HPDE6-E6E7 (cell line): ENCODE results near the gene WDR90.

Experiments
- DNase-seq: peaks from one replicate; pipeline ENCODE4 v3.0.0; 2011; ENCODE audit warnings: missing footprints; ENCODE audit errors: extremely low spot score

The WDR90 gene

DNA sequence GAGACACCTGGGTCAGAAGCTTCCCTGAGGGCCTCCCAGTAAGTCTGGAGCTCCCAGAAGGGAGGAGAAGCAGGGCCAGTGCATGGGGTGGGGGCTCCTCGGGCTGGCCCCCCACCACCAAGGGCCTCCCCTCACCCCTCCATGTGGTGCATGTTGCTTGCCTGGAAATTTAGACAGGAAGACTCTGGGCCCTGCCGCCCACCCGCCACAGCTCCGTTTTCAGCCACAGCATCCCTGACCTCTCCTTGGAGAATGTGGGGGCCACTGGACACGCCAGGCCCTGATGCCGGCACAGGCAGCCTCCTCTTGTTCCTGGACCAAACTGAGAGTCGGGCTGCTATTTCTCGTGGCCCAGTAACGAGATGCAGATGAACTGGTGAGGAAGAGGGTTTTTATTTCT lies 10.3 kb upstream of the WDR90 start:
- DNase-seq: no peak

DNA sequence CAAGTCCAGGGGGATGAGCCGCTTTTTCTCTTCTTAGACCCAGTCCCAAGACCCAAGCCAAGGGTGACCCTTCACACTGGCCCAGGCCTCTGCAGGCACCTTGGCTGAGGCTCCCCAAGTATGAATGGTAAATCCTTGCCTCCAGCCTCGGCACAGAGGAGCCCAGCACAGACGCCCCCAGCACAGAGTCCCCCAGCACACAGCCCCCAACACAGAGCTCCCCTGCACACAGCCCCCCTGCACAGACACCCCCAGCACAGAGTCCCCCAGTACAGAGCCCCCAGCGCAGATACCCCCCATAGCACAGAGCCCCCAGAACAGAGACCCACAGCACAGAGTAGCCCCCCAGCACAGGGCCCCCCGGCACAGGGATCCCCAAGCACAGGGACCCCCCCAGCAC lies 8.6 kb upstream of the WDR90 start:
- no peak for DNase-seq

DNA sequence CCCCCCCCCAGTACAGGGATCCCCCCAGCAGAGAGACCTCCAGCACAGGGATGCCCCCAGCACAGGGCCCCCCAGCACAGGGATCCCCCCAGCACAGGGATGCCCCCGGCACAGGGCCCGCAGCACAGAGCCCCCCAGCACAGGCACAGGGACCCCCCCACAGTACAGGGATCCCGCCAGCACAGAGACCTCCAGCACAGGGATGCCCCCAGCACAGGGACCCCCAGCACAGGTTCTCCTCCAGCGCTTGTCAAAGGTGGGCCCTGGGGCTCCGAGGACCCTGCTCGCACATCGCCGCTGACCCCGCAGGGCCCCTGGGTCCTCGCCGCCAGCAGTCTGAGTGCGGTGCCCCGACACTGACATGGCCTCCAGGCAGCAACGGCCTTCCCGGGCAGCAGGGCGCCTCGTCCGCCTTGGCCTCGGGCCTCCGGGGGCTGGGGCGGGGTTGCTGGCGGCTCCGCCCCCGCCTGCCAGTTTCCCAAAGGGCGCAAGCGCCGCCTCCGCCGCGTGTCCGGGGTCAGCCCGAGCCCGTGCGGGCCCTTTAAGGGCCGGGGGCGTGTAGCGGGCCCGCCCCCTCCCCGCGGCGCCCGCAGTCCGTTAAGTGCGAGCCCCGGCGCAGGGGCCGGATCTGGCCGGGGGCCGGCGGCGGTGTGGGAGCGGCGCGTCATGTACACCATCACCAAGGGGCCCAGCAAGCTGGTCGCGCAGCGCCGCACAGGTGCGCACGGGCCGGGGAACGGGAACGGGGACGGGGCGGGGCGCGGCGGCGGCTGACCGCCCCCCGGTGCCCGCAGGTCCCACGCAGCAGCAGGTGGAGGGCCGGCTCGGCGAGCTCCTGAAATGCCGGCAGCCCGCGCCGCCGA lies 7.6 kb upstream of the WDR90 start, which contains the start of gene MCRIP2:
TSS of gene MCRIP2 (plus strand) at position 503 of the 863 bp plus-strand sequence. CDS start at position 667, 164 bp downstream.
- DNase-seq: peak; percentile 52

DNA sequence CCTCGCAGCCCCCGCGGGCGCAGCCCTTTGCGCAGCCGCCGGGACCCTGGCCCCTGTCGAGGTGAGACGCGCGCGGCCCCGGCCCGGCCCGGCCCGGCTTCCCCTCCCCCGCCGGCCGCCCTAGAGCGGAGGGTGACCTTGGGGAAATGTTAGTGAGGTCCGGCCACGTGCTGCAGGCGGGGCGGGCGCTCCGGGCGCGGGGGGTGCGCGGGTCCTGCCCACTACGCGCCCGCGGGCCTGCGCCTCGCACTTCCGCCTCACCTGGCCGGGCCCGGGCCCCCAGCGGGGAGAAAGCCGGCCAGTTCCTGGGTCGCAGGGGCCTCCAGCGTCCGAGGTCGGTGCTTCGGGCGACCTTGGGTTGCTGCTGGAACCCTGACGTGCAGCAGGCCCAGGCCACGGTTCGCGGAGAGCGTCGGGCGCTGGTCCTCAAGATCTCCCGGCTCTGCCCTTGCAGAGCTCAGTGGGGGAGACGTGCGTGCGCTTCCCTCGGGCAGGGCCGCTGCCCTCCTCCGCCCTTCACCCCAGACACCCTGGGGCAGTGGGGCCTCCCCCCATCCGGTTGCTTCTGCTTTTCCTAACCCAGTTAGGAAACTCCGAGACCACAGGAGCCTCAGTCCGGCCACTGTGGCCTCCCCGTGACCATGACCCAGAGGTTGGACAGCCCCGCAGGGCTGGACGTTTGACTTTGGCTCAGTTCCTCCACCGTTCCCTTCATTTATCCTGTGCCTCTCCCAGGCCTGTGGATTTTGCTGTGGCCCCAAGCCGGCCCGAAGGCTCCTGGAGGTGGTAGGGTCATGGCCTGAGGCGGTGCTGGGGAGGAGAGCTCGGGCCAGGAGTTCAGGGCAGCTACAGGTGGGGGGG lies 6.7 kb upstream of the WDR90 start:
- no peak for DNase-seq

DNA sequence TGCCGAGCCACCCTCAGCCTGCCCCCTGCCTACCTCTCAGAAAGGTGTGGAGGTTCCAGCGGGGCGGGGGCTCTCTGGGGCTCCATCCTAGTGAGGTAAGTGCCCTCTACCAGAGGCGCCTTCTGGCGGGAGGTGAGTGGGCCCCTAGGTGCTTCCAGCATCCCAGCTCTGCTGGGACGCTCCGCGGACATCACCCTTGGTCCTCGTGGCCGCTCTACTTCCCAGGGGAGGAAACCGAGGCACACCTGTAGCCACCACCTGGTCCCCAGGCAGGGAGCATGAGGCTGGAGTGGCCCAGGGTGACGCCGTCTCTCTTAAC lies 6.2 kb upstream of the WDR90 start:
- DNase-seq: no peak

DNA sequence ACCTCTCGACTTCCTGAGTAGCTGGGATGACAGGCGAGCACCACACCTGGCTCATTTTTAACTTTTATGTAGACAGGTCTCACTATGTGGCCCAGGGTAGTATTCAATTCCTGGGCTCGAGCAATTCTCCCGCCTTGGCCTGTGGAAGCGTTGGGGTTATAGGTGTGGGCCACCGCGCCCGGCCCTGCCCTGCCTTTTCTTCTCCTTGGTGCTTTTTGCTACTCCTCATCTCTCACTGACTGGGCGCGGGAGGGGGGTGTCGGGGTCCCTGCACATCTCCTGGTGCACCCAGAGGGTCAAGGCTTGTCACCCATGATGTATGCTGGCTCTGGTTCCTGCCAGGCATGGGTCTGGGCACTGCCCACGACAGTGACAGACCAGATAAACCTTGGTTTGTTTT lies 4.6 kb upstream of the WDR90 start:
- no peak for DNase-seq

DNA sequence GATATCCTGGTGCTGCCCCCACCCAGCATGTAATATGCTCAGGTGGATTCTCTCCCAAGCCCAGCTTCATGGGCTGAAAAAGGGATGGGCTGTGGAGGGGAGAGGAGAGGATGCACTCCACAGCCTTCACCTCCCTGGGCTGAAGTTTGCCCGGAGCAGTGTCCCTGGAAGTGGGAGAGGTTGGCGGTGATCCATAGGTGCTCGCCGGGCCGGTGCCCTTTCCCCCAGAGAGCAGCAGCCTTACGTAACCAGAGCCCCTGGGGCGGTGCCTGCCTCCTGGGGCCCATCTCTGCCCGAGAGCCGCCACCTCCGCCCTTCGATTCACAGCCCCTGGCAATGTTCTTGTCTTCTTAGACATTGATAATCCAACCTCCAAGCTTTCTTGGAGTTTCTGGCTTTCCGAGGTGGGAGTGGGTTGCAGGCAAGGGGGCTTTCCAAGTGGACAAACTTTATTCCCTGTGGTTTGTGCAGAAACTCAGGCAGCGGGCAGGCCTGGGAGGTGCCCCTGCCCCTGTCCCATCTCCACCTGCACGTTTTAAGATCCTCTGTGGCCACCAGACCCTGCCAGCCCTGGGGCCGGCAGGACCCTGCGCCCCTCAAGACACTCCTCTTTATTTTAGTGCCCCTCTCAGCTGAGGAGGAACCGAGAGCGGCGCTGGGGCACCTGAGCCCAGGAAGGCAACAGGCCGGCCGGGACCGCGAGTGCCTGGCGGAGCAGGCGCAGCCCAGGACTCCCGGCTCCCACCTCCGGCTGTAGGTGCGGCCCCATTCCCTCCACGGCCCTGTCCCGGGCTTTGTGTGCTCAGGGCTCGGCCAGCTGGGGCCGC lies 3.1 kb upstream of the WDR90 start:
- no peak for DNase-seq

DNA sequence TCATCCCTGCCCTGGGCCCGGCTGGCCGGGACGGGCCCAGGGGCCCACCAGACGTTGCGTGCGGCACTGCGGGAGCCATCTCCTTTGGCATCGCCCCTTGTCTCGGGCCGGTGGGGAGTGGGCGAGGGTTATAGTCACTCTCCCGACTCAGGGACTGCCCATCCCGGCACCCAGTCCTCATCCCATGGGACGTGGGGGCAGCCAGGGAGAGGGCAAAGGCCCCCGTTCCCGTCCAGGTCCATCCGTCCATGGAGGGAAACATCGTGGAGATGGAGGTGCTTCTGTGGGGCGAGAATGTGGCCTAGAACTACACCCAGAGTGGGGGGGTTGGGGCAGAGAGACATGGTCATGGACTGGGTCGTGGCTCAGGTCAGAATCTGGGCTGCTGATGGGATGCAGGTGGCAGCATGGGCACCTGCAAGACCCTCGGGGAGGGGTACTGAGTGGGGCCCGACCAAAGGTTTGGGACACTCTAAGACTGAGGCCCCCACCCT lies 2.4 kb upstream of the WDR90 start:
- DNase-seq: no peak

DNA sequence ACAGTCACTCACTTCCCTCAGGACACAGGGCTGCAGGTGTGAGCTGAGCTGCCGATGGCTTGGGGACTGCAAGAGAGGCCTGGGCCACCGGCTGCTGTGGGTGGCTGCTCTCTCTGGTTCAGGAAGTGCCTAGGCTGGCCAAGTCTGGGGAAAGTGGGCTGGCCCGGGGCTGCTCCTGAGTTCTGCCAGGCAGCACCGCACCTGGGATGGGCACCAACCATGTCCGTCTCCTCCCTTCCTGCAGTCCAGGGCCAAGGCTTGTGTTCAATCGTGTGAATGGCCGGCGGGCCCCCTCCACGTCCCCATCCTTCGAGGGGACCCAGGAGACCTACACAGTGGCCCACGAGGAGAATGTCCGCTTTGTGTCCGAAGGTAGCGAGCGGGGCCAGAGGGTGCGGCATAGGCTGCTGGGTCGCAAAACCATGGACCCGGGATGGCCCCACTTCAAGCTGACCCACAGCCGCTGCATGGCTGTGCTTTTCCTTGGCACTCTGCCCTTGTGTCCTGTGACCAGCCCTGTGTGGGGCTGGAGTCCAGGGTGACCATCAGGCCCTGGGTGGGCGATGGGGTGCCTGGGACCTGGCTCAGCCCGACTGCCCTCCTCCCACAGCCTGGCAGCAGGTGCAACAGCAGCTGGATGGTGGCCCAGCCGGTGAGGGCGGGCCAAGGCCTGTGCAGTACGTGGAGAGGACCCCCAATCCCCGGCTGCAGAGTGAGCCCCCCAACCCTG lies 1.8 kb upstream of the WDR90 start:
- no peak for DNase-seq

DNA sequence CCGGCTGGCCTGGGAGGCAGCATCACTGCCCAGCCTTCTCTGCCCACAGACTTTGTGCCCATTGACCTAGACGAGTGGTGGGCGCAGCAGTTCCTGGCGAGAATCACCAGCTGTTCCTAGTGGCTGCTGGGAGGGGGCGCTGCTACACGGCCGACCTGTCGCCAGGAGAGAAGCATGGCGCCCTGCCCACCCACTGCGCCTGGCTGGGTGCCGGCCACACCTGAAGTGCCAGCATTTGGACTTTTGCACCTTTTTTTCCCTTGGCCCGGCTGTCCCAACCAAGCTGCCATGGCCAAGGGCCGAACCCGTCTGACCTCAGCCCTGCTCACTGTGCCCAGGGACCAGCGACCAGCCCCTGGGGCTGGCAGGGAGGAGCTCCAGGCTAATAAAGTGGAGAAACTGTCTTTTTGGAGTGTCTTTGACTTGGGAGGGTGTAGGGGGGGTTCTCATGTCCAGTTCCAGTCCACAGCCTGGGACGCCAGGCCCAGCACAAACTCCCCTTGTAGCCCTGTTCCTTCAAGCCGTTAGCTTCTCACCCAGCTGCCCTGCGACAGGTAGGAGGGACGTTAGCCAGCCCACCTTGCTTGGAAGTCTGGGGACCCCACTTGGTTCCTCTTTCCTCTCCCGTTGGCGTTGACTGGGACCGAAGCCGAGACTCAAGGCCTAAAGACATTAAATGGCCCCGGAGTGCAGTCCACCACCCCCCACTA lies 939 bp upstream of the WDR90 start:
- DNase-seq: peak; percentile 56

DNA sequence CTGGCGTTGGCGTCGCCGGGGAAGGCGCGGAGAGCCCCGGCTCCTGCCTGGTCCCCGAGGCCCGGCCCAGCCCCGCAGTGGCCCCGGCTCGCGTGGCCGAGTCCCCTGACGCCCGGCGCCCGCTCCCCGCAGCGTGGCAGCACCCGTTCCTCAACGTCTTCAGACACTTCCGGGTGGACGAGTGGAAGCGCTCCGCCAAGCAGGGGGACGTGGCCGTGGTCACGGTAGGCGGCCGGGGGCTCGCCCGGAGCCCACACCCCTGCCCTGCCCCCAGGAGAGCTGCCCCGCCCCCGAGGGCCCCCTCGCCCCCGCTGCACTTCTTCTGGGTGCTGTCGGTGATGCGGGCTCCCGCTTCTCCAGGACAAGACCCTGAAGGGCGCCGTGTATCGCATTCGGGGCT lies 466 bp downstream of the WDR90 start:
- DNase-seq: no peak

DNA sequence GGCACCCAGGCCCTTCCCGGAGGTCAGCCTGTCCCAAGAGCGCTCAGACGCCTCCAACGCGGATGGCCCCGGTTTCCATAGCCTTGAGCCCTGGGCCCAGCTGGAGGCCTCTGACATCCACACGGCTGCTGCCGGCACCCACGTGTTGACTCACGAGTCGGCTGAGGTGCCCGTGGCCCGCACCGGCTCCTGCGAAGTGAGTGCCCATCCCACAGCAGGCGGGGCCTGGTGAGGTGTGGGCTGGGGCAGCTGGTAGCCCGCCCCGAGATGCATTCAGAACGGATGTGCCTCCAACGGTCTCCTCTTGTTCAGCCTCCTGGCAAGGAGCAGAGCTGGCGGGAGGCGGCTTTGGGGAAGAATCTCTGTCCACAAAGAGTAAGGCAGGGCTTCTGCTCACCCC lies 2.7 kb downstream of the WDR90 start:
- no peak for DNase-seq

DNA sequence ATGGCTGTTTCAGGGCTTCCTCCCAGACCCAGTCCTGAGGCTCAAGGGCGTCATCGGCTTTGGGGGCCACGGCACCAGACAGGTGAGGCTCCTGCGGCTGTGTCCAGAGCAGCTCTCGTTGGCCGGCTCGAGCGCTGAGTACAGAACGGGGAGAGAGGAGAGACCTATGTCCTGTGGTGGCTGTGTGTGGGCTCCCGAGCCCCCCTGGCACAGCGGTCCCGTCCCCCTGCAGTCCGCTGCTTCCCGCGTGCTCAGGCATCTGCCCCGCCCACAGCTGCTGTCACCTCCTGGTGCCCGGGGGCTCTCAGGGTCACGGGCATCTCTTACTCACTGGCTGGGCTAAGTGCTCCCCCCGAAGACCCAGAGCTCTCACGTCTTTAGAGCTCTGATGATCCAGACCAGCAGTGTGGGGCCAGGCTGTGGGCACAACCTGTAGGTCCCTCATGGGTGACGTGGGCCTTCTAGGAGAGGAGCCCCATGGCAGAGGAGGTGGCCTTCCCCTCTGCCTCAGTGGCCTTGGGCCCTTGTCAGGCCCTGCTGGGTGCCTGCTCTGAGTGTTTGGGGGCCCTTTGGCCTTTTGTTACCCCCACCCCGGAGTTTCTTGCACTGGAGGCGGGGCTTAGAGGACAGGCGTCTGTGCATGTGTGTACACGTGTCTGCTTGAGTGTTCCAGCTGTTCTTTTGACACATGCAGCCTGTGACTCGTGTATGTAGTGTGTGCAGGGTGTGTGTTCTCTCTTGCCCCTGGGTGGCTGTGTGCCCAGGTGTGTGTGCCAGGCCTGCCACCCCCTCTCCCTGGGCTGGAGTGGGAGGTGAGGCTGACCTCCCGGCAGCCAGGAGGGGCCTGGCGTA lies 3.5 kb downstream of the WDR90 start:
- DNase-seq: no peak

DNA sequence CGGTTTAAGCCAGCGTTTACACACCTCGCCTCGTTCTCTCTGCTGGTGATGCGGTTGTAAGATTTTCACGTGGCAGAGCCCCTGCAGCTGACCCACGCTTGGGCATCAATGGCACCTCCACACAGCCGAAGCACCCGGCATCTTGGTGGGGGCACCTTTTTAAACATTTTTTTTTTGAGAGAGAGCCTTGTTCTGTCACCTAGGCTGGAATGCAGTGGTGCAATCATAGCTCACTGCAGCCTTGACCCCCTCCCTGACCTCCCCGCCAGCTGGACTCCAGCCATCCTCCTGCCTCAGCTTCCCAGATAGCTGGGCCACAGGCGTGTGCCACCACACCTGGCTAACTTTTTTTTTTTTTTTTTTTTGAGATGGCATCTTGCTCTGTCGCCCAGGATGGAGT lies 4.9 kb downstream of the WDR90 start:
- no peak for DNase-seq

DNA sequence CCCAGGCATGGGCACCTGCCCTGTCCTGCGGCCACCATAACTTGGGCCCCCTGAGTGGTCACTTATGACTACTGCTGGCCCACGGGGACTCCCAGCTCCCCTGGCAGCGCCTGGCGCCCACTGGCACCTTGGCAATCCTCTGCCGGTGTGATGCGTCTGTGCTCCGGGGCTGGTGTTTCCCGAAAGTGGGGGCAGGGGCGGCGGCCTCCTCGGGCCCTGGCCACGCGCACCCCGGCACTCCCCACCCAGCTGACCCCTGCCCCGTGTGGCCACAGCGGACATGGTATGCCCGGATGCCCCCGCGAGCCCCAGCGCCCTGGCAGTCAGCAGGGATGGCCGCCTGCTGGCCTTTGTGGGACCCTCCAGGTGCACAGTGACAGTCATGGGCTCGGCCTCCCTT lies 8.3 kb downstream of the WDR90 start:
- DNase-seq: no peak

DNA sequence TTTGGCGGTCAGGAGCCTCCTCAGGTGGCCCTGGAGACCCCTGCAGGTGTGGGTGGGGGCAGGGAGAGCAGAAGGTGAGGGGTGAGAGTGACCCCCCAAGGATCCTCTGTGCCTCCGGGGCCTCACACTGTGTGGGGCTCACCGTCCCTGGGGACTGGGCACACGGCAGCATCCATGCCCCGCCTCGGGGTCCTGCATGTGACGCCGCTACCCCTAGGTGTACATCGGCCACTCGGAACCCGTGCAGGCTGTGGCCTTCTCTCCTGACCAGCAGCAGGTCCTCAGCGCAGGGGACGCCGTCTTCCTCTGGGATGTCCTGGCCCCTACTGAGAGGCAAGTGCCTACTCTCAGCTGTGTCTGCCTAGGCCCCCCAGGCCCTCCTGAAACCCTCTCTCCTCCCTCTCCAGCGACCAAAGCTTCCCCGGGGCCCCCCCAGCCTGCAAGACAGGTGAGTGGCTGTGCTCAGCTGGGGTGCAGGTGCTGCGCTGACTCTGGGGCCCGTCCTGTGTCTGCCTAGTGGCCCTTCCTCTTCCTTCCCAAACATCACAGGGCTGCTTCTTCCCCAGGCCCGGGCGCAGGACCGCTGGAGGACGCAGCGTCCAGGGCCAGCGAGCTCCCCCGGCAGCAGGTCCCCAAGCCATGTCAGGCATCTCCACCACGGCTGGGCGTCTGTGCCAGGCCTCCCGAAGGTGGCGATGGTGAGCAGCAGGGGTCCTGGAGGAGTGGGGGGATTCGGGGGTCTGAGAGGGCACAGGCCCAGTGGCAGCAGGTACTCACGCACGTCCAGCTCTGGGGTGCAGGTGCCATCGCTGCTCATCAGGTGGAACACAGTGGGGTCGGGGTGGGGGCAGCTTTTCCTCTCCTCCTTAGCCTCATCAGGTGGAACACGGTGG lies 9.8 kb downstream of the WDR90 start:
- DNase-seq: no peak

DNA sequence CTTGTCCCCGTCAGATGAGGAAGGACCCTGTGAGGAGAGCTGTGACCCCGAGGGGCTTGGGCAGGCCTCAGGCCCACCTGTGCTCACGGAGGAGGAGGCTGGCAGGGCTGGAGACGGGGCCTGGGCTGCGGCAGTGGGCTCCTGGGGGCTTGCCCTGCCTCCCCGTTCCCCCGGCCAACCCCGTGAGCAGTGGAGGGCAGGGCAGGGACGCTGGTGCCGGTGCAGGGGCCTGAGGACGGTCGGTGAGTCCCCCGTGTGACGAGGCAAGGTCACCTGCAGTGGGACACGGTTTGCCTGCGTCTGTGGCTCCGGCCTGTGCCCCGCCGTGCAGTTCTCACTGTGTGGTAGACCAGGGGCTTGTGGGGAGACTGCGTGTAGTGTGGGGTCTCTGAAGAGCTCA lies 10.5 kb downstream of the WDR90 start:
- DNase-seq: no peak

DNA sequence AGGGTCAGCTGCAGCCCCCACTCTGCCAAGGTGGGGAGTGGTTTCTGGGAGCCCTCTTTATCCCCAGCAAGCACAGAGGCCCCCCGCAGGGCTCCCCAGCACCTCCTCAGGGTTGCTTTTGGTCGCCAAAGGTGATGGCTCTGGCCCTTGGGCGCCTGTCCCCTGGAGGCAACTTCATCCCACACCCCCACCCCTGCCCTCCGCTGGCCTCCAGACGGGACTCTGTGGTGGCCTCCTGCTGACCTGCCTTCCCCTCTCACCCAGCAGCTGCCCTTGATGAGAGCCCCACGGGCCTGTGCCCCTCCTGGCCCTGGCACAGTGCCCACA lies 10.9 kb downstream of the WDR90 start:
- DNase-seq: no peak
